Hepatocyte (in vitro differentiated cells): Measurements from ENCODE around the gene KMT2A. TPM values are rescaled to one million over a fixed set of nuclear protein-coding genes. Genes with fewer than 3 reads are reported as not detected.

Source experiments
- DNase-seq: peaks from one replicate; pipeline ENCODE4 v3.0.0-alpha.2; 2016; ENCODE audit warnings: low spot score
- H2AFZ ChIP-seq: fragments of 200-600 bp; sonication (generic); 2 replicates; pipeline ENCODE4 v1.6.0; 2016; ENCODE audit warnings: antibody characterized with exemption, mild to moderate bottlenecking
- H3K27ac ChIP-seq: fragments of 200-600 bp; sonication (generic); 2 replicates; pipeline ENCODE4 v1.5.1; 2016; ENCODE audit warnings: mild to moderate bottlenecking
- H3K27me3 ChIP-seq: fragments of 200-600 bp; sonication (generic); 2 replicates; pipeline ENCODE4 v1.6.1; 2016
- H3K36me3 ChIP-seq: fragments of 200-600 bp; sonication (generic); replicated peaks from 2 replicates; pipeline ENCODE4 v1.5.1; 2016; ENCODE audit warnings: low read depth; ENCODE audit not compliant: insufficient read depth
- H3K4me1 ChIP-seq: fragments of 200-600 bp; sonication (generic); 2 replicates; pipeline ENCODE4 v1.5.1; 2016; ENCODE audit warnings: mild to moderate bottlenecking, moderate library complexity; ENCODE audit not compliant: insufficient read depth
- H3K4me2 ChIP-seq: fragments of 200-600 bp; sonication (generic); 2 replicates; pipeline ENCODE4 v1.6.0; 2016
- H3K4me3 ChIP-seq: fragments of 200-600 bp; sonication (generic); 2 replicates; pipeline ENCODE4 v1.5.1; 2016; ENCODE audit warnings: mild to moderate bottlenecking
- H3K79me2 ChIP-seq: fragments of 200-600 bp; sonication (generic); 2 replicates; pipeline ENCODE4 v1.6.0; 2017; ENCODE audit warnings: mild to moderate bottlenecking
- H3K9me2 ChIP-seq: fragments of 200-600 bp; sonication (generic); replicated peaks from 2 replicates; pipeline ENCODE4 v1.6.0; 2017; ENCODE audit warnings: mild to moderate bottlenecking; ENCODE audit not compliant: insufficient read depth
- H3K9me3 ChIP-seq: fragments of 200-600 bp; sonication (generic); 2 replicates; pipeline ENCODE4 v1.5.1; 2016; ENCODE audit warnings: low read depth, mild to moderate bottlenecking
- H4K20me1 ChIP-seq: fragments of 200-600 bp; sonication (generic); 2 replicates; pipeline ENCODE4 v1.6.0; 2016; ENCODE audit warnings: mild to moderate bottlenecking; ENCODE audit not compliant: insufficient read depth, poor library complexity, severe bottlenecking
- EZH2 ChIP-seq: fragments of 200-600 bp; sonication (generic); IDR thresholded peaks from 2 replicates; pipeline ENCODE4 v1.6.1; 2016; ENCODE audit warnings: antibody characterized with exemption, mild to moderate bottlenecking, borderline replicate concordance
- EZH2phosphoT487 ChIP-seq: fragments of 200-600 bp; sonication (generic); IDR thresholded peaks from one replicate; pipeline ENCODE4 v1.6.1; 2018; ENCODE audit warnings: antibody characterized with exemption, mild to moderate bottlenecking, low read depth, moderate library complexity; ENCODE audit not compliant: unreplicated experiment, severe bottlenecking
- WGBS: methylation state at CpG from one replicate; pipeline ENCODE4 v1.1.6; 2016; ENCODE audit warnings: low lambda C conversion rate; ENCODE audit errors: missing lambda C conversion rate; 5-methylcytosine and 5-hydroxymethylcytosine counted together
- polyA plus RNA-seq: library from polyadenylated mRNA; unstranded; fragments of >200 nt; fragmentation: Nextera tagmentation; extraction: Ambion mirVana; gene quantifications from 2 replicates; pipeline ENCODE4 v1.2.1, GENCODE V29; 2016
- total RNA-seq: library from RNA; depleted of rRNA; stranded (reverse); fragments of >200 nt; gene quantifications from 2 replicates; pipeline ENCODE4 v1.2.3, GENCODE V29; 2014
- TF ChIP-seq, protein P1 (sequence below): fragments of 200-600 bp; sonication (generic); IDR thresholded peaks from 2 replicates; pipeline ENCODE4 v1.5.1; 2016; ENCODE audit warnings: antibody characterized with exemption, mild to moderate bottlenecking; ENCODE audit not compliant: poor library complexity

Gene KMT2A
- total and polyA plus RNA-seq, 2 experiments from 2014 or later, result 23.0 to 29.1 TPM

DNA sequence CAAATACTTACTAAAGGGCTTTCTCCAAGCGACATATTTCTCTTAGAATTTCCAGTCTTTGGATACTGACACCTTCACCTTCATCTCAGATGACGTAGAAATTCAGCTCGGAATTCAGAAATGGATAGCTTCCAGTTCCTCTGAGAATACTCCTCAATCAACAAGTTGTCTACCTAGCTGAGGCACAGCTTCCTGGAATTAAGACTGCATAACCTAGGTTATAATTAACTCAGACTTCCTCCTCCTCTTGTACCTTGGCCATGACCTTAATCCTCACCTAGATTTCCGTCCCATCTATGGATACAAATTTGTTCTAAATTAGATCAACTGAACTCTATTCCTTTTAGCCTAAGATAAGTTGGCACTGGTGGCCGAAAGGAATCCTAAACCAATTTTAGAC, 17.5 kb upstream of the KMT2A start:
- no peaks in the 10 kb centered on the region for H3K4me1 ChIP-seq
- no peak for TF ChIP-seq EZH2
- TF ChIP-seq, protein P1, sequence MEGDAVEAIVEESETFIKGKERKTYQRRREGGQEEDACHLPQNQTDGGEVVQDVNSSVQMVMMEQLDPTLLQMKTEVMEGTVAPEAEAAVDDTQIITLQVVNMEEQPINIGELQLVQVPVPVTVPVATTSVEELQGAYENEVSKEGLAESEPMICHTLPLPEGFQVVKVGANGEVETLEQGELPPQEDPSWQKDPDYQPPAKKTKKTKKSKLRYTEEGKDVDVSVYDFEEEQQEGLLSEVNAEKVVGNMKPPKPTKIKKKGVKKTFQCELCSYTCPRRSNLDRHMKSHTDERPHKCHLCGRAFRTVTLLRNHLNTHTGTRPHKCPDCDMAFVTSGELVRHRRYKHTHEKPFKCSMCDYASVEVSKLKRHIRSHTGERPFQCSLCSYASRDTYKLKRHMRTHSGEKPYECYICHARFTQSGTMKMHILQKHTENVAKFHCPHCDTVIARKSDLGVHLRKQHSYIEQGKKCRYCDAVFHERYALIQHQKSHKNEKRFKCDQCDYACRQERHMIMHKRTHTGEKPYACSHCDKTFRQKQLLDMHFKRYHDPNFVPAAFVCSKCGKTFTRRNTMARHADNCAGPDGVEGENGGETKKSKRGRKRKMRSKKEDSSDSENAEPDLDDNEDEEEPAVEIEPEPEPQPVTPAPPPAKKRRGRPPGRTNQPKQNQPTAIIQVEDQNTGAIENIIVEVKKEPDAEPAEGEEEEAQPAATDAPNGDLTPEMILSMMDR, result no peak
- TF ChIP-seq EZH2phosphoT487, result no peak
- H3K79me2 ChIP-seq, result no peaks in the 10 kb centered on the region
- 80% methylated on average over 5 of the region's 5 CpGs for WGBS
- no peaks in the 10 kb centered on the region for H3K36me3 ChIP-seq
- H4K20me1 ChIP-seq, result no peaks in the 10 kb centered on the region
- H3K4me2 ChIP-seq, result no peak overlapping the region
- no peaks in the 10 kb centered on the region for H3K27me3 ChIP-seq
- no peaks in the 10 kb centered on the region for H3K9me2 ChIP-seq
- H3K27ac ChIP-seq, result no peak overlapping the region
- no peak for DNase-seq
- H3K9me3 ChIP-seq, result no peaks in the 10 kb centered on the region
- no peak overlapping the region for H2AFZ ChIP-seq
- H3K4me3 ChIP-seq, result no peak overlapping the region

DNA sequence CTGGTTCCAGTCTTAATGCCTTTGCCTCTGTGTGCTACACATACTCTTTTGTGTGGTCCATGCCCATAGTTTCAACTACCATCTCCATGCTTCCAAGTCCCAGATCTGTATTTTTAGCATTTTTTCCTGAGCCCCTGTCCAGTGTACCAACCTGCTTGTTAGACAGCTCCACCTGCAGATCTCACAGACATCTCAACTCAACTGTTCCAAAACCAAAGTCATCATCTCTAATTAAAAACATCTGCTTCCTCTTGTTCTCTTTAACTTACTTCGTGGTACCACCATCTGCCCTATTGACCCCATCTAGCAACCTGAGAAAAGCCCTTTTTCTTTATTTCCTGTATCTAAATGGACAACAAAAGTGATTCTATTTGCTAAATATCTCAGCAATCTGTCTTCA, 8.6 kb upstream of the KMT2A start:
- no peaks in the 10 kb centered on the region for H3K27me3 ChIP-seq
- no peak overlapping the region for H3K4me3 ChIP-seq
- no peak overlapping the region for H3K27ac ChIP-seq
- 35% methylated on average over 1 of the region's 1 CpG for WGBS
- H3K79me2 ChIP-seq, result no peaks in the 10 kb centered on the region
- H4K20me1 ChIP-seq, result no peaks in the 10 kb centered on the region
- no peaks in the 10 kb centered on the region for H3K9me2 ChIP-seq
- no peak overlapping the region for H3K4me2 ChIP-seq
- H3K9me3 ChIP-seq, result no peaks in the 10 kb centered on the region
- no peaks in the 10 kb centered on the region for H3K4me1 ChIP-seq
- TF ChIP-seq, protein P1, result no peak
- TF ChIP-seq EZH2phosphoT487 (no peak), EZH2 (no peak)
- H3K36me3 ChIP-seq, result no peaks in the 10 kb centered on the region
- DNase-seq, result no peak
- no peak overlapping the region for H2AFZ ChIP-seq

DNA sequence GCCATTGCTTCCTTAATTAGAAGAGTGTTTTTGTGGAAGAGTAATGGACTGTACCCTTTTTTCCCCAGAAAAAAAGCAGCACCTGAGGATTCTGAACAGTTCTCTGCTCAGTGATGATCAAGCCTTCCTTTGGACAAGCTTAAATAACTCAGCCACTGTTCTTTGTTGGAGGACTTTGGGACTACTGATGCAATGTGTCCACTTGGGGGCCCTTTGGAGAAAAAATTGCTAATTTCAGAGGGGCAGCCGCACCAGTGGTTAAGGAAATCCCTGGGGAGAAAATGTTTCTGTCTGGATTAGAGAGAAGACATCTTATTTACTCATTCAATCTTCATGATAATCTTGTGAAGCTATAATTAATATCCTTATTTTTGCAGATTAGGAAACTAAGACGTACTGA, 5.3 kb upstream of the KMT2A start:
- H3K4me3 ChIP-seq, result no peak overlapping the region
- no peaks in the 10 kb centered on the region for H3K36me3 ChIP-seq
- no peaks in the 10 kb centered on the region for H3K9me3 ChIP-seq
- no peak overlapping the region for H3K27ac ChIP-seq
- H3K27me3 ChIP-seq, result no peaks in the 10 kb centered on the region
- no peaks in the 10 kb centered on the region for H4K20me1 ChIP-seq
- H3K9me2 ChIP-seq, result no peaks in the 10 kb centered on the region
- no peak for DNase-seq
- no peaks in the 10 kb centered on the region for H3K79me2 ChIP-seq
- H3K4me2 ChIP-seq, result no peak overlapping the region
- no peaks in the 10 kb centered on the region for H3K4me1 ChIP-seq
- H2AFZ ChIP-seq, result no peak overlapping the region
- TF ChIP-seq EZH2 (no peak), EZH2phosphoT487 (no peak)
- TF ChIP-seq, protein P1, result no peak
- WGBS, result 78% methylated on average over 2 of the region's 2 CpGs

DNA sequence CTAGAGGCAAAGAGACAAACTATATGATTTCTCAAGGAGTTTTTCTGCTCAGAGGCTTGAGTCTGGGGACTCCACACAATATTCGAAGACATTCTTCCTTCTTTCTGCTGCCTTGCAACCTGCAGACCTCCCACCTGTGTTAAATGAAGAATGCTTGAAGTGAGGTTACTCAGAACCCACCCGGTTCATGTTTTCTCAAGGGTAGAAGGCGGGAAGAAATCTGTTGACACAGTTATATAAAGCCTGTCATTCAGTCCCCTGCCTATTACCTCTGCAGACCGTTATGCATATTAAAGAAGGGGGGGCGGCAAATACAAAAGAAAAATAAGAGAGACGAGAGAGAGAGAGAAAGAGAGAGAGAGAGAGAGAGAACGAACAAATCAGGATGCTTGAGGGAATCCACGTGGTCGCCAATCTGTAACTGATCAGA, 2.2 kb upstream of the KMT2A start:
- Histone ChIP-seq H2AFZ (peak overlapping the region; percentile 97), H4K20me1 (peaks cover 21% of the 10 kb centered on the region), H3K79me2 (peaks cover 25% of the 10 kb centered on the region), H3K27ac (no peak overlapping the region), H3K9me3 (no peaks in the 10 kb centered on the region), H3K4me2 (peak overlapping the region; percentile 100), H3K36me3 (no peaks in the 10 kb centered on the region), H3K9me2 (no peaks in the 10 kb centered on the region), H3K4me1 (peaks cover 4% of the 10 kb centered on the region), H3K27me3 (no peaks in the 10 kb centered on the region), H3K4me3 (peak overlapping the region; percentile 81)
- WGBS, result 10% methylated on average over 9 of the region's 9 CpGs
- no peak for DNase-seq
- no peak for TF ChIP-seq EZH2phosphoT487
